Stimulated activated CD4-positive, alpha-beta T cell treated with anti-CD3 and anti-CD28 coated beads, Interleukin-1b, Interleukin-23, amount 100 ng/mL, for 4 hours (primary cell): ENCODE results near the gene LMX1A.

Source experiments
- DNase-seq, 2 donors: peaks; one replicate each; pipeline ENCODE4 v3.0.0-alpha.2; 2020; ENCODE audit warnings: low read depth in 2 of 2

Gene LMX1A

GRCh38 chr1:165168467-165168866, 188.0 kb downstream of the LMX1A start:
- no peak for DNase-seq

GRCh38 chr1:165162671-165163241, 193.8 kb downstream of the LMX1A start:
- no peak for DNase-seq

GRCh38 chr1:165161130-165161529, 195.4 kb downstream of the LMX1A start:
- no peak for DNase-seq

DNA sequence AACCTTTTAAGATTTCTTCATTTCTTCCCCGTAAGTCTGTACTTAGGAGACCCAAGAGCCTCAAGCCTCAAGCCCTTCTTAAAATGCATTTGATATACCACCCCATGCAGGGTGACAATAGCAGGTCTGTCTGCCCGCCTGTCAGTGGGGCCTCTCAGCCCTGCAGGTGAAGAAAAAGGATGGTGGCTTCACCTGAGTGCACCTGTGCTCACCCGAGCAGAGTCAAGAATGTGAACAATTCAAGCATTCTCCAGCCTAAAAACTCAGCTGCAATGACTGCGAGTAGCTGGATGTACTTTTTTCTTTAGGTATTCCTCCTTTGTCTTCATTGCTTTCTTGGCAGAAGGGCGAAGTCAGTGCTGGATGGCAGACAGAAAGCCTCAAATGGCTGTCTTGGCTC, 203.3 kb downstream of the LMX1A start:
- DNase-seq = no peak

DNA sequence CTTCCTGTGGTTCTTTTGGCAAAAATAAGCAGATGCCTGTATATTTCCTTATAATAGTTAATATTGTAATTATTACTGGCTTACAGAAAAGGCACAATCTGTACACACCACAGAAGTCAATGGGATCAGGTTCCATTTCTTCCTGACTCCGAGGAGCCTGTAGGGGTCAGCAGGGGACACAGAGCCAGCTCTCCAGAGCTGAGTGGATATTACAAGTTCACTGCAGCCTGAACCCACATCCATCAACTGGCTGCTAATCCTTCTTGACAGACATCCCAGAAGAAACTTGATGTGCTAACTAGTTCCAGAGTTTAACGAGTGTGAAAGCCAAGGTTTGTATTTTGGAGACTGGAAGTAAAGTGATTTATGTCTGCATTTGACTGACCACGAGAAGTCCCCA, 203.8 kb downstream of the LMX1A start:
- no peak for DNase-seq

DNA sequence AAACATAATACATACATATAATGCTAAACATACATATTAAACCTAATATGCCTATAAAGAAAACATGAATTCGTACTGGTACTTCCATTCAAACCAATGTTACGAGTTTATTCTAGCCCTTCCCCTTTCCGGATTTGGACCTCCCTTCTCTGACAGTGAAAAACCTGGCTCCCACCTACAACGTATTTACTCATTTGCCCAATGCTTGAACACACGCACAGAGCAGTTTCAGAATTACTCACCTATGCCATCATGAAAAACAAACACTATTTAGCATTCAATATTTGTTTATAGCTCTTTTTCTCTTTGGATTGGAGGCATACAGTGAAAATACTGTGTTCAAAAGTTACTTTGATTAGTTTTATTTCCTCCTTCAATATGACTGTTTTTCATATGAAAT, 204.4 kb downstream of the LMX1A start:
- DNase-seq = no peak
